ENCODE results near the gene CSGALNACT2.

DNA sequence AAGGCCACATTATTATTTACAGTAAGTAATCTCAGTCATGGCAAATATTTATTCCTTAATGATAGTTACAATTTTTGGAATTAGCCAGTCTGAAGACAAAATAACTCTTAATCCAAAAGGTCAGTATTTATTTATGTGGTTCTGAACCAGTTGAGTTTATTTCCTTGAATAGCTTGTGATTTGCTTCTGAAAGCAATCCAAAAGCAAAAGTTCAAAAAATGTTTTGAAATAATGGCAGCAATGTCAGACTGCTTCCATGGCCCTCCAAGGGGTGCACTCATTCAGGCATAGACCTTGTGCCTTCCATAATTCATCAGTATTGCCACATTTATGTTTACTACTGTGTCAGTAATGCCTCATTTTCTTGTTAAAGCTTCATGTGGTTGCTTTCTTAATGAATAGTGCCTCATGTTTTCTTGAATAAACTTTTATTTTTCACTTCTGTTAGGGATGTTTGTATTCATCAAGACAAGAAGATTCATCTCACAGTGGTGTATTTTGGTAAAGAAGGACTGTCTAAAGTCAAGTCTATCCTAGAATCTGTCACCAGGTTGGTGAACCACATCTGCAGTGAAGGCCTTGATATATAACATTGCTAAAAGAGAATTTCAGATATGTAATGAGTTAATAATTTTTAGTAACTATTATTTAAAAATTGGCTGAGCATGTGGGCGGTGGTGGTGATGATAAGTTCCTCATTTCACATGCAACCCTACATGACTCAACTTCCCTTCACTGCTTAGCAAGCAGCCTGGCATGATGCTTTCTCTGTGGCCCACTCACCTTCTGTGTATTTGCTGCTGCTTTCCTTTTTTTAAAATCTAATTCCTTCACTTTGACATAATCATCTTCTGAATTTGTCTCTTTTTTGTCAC is 22.0 kb downstream of the CSGALNACT2 start:
- TF ChIP-seq, protein P1, sequence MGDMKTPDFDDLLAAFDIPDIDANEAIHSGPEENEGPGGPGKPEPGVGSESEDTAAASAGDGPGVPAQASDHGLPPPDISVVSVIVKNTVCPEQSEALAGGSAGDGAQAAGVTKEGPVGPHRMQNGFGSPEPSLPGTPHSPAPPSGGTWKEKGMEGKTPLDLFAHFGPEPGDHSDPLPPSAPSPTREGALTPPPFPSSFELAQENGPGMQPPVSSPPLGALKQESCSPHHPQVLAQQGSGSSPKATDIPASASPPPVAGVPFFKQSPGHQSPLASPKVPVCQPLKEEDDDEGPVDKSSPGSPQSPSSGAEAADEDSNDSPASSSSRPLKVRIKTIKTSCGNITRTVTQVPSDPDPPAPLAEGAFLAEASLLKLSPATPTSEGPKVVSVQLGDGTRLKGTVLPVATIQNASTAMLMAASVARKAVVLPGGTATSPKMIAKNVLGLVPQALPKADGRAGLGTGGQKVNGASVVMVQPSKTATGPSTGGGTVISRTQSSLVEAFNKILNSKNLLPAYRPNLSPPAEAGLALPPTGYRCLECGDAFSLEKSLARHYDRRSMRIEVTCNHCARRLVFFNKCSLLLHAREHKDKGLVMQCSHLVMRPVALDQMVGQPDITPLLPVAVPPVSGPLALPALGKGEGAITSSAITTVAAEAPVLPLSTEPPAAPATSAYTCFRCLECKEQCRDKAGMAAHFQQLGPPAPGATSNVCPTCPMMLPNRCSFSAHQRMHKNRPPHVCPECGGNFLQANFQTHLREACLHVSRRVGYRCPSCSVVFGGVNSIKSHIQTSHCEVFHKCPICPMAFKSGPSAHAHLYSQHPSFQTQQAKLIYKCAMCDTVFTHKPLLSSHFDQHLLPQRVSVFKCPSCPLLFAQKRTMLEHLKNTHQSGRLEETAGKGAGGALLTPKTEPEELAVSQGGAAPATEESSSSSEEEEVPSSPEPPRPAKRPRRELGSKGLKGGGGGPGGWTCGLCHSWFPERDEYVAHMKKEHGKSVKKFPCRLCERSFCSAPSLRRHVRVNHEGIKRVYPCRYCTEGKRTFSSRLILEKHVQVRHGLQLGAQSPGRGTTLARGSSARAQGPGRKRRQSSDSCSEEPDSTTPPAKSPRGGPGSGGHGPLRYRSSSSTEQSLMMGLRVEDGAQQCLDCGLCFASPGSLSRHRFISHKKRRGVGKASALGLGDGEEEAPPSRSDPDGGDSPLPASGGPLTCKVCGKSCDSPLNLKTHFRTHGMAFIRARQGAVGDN (CRISPR knock-in tag; IDR thresholded peaks at IDR 0.05): no peak
- TF ChIP-seq CTCF (CRISPR knock-in tag; IDR thresholded peaks at IDR 0.05): no peak
- no peak for TF ChIP-seq ZBTB20 (CRISPR knock-in tag; IDR thresholded peaks at IDR 0.05; ENCODE audit: borderline replicate concordance, low read depth)
- no peak for TF ChIP-seq ZNF160 (CRISPR knock-in tag; IDR thresholded peaks at IDR 0.05)
- TF ChIP-seq, protein P2, sequence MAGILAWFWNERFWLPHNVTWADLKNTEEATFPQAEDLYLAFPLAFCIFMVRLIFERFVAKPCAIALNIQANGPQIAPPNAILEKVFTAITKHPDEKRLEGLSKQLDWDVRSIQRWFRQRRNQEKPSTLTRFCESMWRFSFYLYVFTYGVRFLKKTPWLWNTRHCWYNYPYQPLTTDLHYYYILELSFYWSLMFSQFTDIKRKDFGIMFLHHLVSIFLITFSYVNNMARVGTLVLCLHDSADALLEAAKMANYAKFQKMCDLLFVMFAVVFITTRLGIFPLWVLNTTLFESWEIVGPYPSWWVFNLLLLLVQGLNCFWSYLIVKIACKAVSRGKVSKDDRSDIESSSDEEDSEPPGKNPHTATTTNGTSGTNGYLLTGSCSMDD (CRISPR knock-in tag; IDR thresholded peaks at IDR 0.05): no peak
- TF ChIP-seq ZBTB33 (CRISPR knock-in tag; IDR thresholded peaks at IDR 0.05): no peak
- no peak for TF ChIP-seq CREM (IDR thresholded peaks at IDR 0.05)
- no peak for TF ChIP-seq CREM (CRISPR knock-in tag; IDR thresholded peaks at IDR 0.05)
- no peak for TF ChIP-seq RXRA (CRISPR knock-in tag; IDR thresholded peaks at IDR 0.05)
- TF ChIP-seq ZC3H13 (CRISPR knock-in tag; IDR thresholded peaks at IDR 0.05): no peak
- no peak for TF ChIP-seq ZFP41 (CRISPR knock-in tag; IDR thresholded peaks at IDR 0.05; ENCODE audit: borderline replicate concordance)

Measured in HepG2 (cell line).